Large intestine (tissue), 3 donors: ENCODE measurements around the gene DCLK2. TPM values are rescaled to one million over a fixed set of nuclear protein-coding genes. Genes with fewer than 3 reads are reported as not detected.

Experiments
- DNase-seq, 2 donors: peaks; one replicate each; pipeline versions ENCODE4 v3.0.0 to v3.0.0-alpha.2; 2013
- H3K27ac ChIP-seq: one replicate; pipeline ENCODE4 v1.5.1; 2013; ENCODE audit warnings: low read length
- H3K27me3 ChIP-seq: 2 replicates; pipeline ENCODE4 v1.6.1; 2013; ENCODE audit warnings: low read length; ENCODE audit not compliant: control insufficient read depth, insufficient read depth
- H3K36me3 ChIP-seq: 2 replicates; pipeline ENCODE4 v1.6.1; 2013; ENCODE audit warnings: low read length; ENCODE audit not compliant: control insufficient read depth, insufficient read depth
- H3K4me1 ChIP-seq: one replicate; pipeline ENCODE4 v1.6.1; 2013; ENCODE audit warnings: low read length; ENCODE audit not compliant: control insufficient read depth, insufficient read depth
- H3K4me3 ChIP-seq: one replicate; pipeline ENCODE4 v1.5.1; 2013; ENCODE audit warnings: low read length
- H3K9me3 ChIP-seq: one replicate; pipeline ENCODE4 v1.6.1; 2013; ENCODE audit warnings: mild to moderate bottlenecking, low read depth, low read length, moderate library complexity; ENCODE audit not compliant: control insufficient read depth
- WGBS: methylation state at CpG from one replicate; pipeline ENCODE4 v1.1.5; 2013; ENCODE audit warnings: low lambda C conversion rate; ENCODE audit not compliant: insufficient coverage; 5-methylcytosine and 5-hydroxymethylcytosine counted together
- polyA plus RNA-seq: library from polyadenylated mRNA; unstranded; fragments of 120-200 nt; gene quantifications from one replicate; pipeline ENCODE4 v1.2.1, GENCODE V29; 2013

DCLK2 gene
- polyA plus RNA-seq, 1 donor, result 7.1 TPM

DNA sequence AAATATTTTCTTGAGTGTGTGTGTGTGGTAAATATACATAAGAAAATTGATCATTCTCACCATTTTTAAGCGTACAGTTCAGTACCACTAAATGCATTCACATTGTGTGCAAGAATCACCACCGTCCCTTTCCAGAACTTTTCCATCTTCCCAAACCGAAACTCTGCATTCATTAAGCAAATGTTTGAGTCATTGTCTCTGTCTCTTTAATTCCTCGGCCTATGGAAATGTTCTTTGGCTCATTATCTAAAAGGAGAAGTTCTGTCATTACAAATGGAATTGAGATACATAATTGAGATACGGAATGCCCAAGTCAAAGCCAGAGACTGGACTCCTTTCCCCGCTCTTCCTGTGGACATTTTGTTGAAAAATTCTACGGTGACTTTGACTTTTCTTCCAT lies 168.9 kb downstream of the DCLK2 start:
- no peaks in the 10 kb centered on the region for H3K9me3 ChIP-seq
- no peaks in the 10 kb centered on the region for H3K27me3 ChIP-seq
- H3K36me3 ChIP-seq, result peaks cover 2% of the 10 kb centered on the region
- DNase-seq, result no peak
- peaks cover 6% of the 10 kb centered on the region for H3K4me1 ChIP-seq
- WGBS, result 94% methylated on average over 3 of the region's 7 CpGs
- H3K27ac ChIP-seq, result no peak overlapping the region
- no peak overlapping the region for H3K4me3 ChIP-seq

DNA sequence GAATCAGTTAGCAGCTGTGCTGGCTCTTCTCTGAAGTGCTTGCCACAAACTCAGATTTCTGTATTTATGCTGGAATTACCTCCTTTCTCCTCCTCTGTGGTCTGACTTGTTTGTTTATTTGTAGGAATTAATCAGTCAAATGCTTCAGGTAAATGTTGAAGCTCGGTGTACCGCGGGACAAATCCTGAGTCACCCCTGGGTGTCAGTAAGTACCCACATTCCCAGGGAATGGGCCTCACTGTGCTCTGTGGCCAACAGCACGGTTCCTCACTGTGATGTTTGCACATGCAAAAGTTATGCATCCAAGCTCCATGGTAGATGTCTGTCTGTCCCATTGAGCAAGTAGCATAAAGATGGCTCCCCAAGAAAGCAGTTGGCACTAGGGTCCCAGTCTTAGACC lies 169.9 kb downstream of the DCLK2 start:
- Histone ChIP-seq H3K36me3 (peaks cover 2% of the 10 kb centered on the region), H3K27me3 (no peaks in the 10 kb centered on the region), H3K4me1 (peaks cover 12% of the 10 kb centered on the region), H3K27ac (no peak overlapping the region), H3K9me3 (peaks cover 2% of the 10 kb centered on the region), H3K4me3 (no peak overlapping the region)
- DNase-seq, result no peak
- WGBS, result no CpG with 5 or more reads among the region's 4 CpGs

DNA sequence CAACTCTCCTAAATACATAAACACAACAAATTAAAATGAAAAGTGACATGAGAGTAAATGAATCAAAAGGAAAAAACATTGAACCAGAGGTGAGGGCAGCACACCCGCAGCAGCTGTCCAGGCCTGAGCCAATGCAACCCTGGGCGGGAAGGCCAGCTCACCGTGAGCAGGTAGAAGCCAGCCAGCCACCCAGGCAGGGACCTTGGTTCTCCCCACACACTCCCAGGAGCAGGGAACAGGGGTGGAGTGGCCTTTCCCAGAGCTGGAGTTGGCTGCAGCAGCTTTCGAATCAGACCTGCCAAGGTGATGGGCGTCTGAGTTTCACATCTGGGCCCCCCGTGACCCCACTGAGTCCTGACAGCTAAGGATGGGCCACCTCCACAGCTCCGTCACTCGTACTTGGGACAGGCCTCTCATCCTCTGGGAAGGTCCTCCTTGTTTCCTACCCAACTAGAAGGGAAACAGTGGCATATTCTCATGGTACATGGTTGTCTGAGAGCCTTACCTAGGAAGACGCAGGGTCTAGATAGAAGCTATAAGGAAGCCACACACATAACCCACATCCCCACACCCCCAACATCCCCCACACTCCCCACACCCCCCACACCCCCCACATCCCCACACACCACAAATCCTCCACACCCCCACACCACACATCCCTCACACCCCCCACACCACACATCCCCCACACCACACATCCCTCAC lies 172.2 kb downstream of the DCLK2 start:
- no CpG with 5 or more reads among the region's 9 CpGs for WGBS
- no peak overlapping the region for H3K27ac ChIP-seq

DNA sequence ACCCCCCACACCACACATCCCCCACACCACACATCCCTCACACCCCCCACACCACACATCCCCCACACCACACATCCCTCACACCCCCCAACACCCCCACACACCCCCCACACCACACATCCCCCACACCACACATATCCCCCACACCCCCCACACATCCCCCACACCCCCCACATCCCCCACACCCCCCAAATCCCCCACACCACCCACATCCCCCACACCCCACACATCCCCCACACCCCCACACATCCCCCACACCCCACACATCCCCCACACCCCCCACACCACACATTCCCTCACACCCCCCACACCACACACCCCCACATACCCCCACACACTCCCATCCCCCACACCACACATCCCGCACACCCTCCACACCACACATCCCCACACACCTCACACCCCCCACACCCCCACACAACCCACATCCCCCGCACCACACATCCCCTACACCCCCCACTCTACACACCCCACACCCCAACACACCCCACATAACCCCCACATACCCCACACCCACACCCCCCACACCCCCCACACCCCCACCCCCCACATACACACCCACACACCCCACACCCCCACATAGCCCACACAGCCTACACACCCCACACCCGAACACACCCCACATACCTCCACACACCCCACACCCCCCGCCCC lies 172.9 kb downstream of the DCLK2 start:
- no peak overlapping the region for H3K27ac ChIP-seq

More for the DNA sequence above, 172.2 kb downstream of the DCLK2 start:
- Histone ChIP-seq H3K9me3 (peaks cover 5% of the 10 kb centered on the region), H3K27me3 (no peaks in the 10 kb centered on the region), H3K4me1 (peaks cover 19% of the 10 kb centered on the region), H3K4me3 (no peak overlapping the region), H3K36me3 (peaks cover 2% of the 10 kb centered on the region)
- DNase-seq, result no peak

DNA sequence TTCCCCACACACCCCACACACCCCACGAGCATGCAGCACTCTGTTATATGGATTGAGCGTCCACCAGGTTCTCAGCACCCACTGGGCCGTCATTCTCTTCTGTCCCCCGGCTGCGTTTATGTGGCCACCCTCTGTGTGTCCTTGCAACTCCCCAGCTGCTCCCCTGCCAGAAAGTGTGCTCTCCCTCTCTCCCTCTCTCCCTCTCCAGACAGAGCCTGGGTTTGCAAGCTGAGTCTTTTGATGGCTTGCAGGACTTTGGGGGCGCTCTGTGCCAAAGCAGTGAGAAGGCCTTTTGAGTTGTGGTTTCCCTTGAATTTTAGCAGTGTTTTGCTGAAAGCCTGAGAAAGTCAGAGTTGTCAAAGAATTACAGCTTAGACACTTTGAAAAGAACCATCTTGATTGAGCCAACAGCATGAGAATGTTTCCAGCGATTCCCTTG lies 173.5 kb downstream of the DCLK2 start:
- Histone ChIP-seq H3K9me3 (peaks cover 7% of the 10 kb centered on the region), H3K4me3 (no peak overlapping the region), H3K36me3 (peaks cover 2% of the 10 kb centered on the region), H3K27ac (peak overlapping the region; percentile 23), H3K4me1 (peaks cover 31% of the 10 kb centered on the region), H3K27me3 (no peaks in the 10 kb centered on the region)
- peak in 1 of 2 donors; percentile 29 for DNase-seq
- WGBS, result no CpG with 5 or more reads among the region's 7 CpGs

More for the DNA sequence above, 172.9 kb downstream of the DCLK2 start:
- no peak for DNase-seq
- Histone ChIP-seq H3K36me3 (peaks cover 2% of the 10 kb centered on the region), H3K4me3 (no peak overlapping the region), H3K4me1 (peaks cover 25% of the 10 kb centered on the region), H3K27me3 (no peaks in the 10 kb centered on the region), H3K9me3 (peaks cover 6% of the 10 kb centered on the region)
- WGBS, result no CpG with 5 or more reads among the region's 4 CpGs

DNA sequence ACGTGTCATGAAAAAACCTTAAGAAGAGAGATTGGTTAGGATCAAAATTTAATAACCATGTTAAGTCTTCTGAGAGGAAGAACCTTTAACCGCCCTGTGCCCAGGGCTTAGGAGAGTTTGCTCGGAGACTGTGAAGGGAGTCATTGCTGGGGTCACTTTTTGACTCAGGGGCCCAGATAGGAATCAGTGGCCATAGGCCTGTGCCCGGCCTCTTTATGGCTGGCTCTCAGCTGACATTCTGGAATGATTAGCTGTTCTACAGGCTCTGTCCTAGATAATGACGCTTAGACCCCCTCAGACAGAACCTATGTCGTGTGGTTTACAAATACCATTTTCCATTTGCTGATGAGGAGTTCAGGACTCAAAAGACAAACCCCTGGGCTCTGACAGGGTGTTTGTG lies 174.1 kb downstream of the DCLK2 start:
- peaks cover 7% of the 10 kb centered on the region for H3K9me3 ChIP-seq
- no peak overlapping the region for H3K4me3 ChIP-seq
- H3K36me3 ChIP-seq, result peaks cover 2% of the 10 kb centered on the region
- 60% methylated on average over 1 of the region's 6 CpGs for WGBS
- H3K27ac ChIP-seq, result peak overlapping the region; percentile 23
- DNase-seq, result peak in 1 of 2 donors; percentile 48
- no peaks in the 10 kb centered on the region for H3K27me3 ChIP-seq
- H3K4me1 ChIP-seq, result peaks cover 37% of the 10 kb centered on the region

DNA sequence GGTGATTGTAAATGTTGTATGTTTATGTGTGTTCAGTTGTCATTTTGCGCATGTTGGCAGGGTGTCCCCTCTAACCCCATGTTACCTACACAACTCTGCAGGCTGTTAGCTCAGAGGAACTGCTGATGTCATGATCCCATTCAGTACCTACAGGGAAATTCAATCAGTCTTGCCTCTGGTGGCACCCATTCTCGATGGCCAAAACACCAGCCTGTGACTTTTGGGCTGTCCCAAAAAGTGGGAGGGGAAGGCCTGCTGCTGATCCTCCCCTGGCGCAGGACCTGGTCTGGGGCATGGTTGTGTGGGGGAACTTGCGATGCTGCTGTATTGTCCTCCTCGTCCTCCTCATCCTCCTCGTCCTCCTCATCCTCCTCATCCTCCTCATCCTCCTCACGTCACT lies 174.5 kb downstream of the DCLK2 start:
- no peaks in the 10 kb centered on the region for H3K27me3 ChIP-seq
- H3K36me3 ChIP-seq, result peaks cover 2% of the 10 kb centered on the region
- no peak for DNase-seq
- H3K27ac ChIP-seq, result peak overlapping the region; percentile 23
- WGBS, result no CpG with 5 or more reads among the region's 7 CpGs
- no peak overlapping the region for H3K4me3 ChIP-seq
- H3K9me3 ChIP-seq, result peaks cover 7% of the 10 kb centered on the region
- H3K4me1 ChIP-seq, result peaks cover 41% of the 10 kb centered on the region

DNA sequence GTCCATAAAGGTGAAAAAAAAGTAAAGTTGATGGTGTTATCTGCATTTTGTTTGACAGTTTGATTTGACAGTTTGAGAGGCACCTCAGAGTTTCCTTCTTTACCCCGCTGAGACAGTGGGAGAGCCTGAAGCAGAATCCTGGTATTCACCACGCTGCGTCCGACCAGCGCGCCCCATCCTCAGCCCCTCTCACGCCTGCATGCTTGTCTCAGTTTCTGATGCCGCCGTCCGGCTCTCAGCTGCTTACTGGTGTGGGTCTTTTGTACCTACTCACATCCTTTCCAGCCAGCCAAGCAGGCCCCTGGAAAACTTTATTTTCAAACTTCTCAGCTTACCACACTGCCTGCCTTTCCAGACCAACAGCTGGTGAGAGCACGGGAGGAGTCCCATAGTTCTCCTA lies 175.2 kb downstream of the DCLK2 start:
- no peaks in the 10 kb centered on the region for H3K27me3 ChIP-seq
- no CpG with 5 or more reads among the region's 11 CpGs for WGBS
- no peaks in the 10 kb centered on the region for H3K36me3 ChIP-seq
- H3K4me3 ChIP-seq, result no peak overlapping the region
- no peak overlapping the region for H3K27ac ChIP-seq
- H3K4me1 ChIP-seq, result peaks cover 46% of the 10 kb centered on the region
- peaks cover 7% of the 10 kb centered on the region for H3K9me3 ChIP-seq
- DNase-seq, result no peak

DNA sequence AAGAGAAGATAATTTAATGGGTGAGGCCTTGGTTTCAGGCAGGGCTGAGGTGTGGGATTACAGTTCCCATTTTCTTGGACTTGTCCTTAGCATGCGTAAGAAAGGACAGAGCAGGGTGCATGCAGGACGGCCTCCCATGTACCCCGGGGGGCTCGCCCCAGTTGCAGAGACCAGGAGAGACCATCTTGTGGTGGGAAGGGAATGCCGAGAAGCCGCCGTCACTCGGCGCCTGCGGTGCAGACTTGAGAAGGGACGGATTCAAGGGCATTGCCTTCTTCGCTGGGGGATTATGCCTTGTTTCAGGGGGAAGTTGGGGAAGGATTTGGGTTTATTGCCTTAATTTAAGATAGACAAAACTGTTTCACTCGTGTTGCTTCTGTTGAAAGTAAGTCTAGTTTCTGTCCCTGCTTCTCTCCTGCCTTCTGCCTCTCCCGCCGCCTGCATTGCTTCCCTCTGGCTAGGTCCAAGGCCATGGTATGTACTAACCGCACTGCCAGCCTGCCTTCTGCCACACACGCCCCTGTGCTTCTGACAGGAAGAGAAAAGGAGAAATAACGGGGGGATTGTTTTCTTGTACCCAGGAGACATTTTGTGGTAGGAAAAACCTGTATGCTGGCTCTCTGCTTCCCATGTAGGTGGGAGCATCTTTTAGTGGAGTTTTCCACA lies 175.9 kb downstream of the DCLK2 start:
- Histone ChIP-seq H3K36me3 (no peaks in the 10 kb centered on the region), H3K27ac (no peak overlapping the region), H3K27me3 (no peaks in the 10 kb centered on the region), H3K4me3 (no peak overlapping the region), H3K9me3 (peaks cover 7% of the 10 kb centered on the region), H3K4me1 (peaks cover 46% of the 10 kb centered on the region)
- no CpG with 5 or more reads among the region's 18 CpGs for WGBS
- DNase-seq, result no peak

DNA sequence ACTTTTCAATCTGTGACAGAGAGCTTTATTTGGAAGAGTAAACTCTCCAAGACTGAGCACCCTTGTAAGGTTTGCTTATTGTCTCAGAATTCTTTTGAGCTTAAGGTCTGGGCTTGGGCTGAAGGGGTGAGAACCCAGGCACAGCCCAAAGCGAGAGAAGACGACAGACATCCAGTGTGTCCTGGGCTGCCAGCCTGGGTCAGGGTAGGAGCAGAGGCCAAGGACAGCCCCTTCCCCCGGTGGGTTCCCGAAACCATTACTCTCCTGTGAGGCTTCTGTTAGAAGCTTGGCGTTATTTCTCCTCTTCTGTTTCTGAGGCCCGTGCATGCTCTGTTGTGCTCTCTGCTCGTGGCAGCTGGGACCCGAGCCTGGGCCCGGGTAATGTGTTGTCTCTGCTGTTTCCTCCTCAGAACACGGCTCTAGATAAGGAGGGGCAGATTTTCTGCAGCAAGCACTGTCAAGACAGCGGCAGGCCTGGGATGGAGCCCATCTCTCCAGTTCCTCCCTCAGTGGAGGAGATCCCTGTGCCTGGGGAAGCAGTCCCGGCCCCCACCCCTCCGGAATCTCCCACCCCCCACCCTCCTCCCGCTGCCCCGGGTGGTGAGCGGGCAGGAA lies 177.5 kb downstream of the DCLK2 start:
- no peak for DNase-seq
- H3K27ac ChIP-seq, result peak overlapping the region; percentile 56
- H3K36me3 ChIP-seq, result no peaks in the 10 kb centered on the region
- H3K27me3 ChIP-seq, result no peaks in the 10 kb centered on the region
- WGBS, result no CpG with 5 or more reads among the region's 16 CpGs
- no peak overlapping the region for H3K4me3 ChIP-seq
- H3K4me1 ChIP-seq, result peaks cover 46% of the 10 kb centered on the region
- peaks cover 7% of the 10 kb centered on the region for H3K9me3 ChIP-seq
